Measurements from ENCODE around the gene TBC1D9B. TPM values are rescaled to one million over a fixed set of nuclear protein-coding genes. Genes with fewer than 3 reads are reported as not detected.

TBC1D9B gene
- total RNA-seq, 1 experiment from 2014 or later, result 70.9 TPM

DNA sequence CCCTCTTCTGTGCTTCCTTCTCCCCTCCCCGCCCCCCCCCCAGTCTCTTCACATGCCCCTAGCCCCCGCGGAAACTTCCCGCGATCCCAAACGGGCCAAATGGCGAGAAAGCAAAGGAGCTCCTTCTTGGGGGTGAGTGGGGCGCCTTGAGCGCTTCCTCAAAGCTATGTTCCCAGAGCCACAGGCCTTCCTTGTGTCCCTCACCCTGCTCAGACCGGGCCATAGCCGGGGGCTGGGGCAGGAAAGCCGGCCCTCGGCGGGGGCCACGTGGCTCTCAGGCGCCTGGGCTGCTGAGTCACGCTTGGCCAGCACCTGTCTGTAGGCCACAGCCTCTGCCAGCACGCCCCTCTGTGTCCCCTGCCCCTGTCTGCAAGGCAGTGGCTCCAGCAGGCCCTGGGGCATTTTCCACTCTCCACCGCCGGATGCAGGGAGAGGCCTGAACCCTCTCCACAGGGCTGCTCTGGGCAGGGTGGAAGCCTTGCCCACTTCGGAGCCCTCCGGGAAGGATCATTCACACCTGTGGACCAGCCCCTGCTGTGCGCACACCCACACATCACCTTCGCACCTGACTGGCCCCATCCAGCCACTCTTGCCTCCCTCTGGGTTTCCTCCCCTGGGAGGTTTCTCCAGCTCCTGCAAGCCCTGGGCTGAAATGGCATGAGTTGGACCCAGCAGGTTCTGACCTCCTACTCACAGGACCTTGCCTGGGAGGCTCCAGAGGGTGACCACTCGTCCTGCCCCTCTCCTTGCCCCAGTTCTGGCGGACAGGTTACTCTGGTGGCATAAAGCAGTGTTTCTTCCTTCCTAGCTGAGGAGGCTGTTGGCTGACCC, 88.2 kb downstream of the TBC1D9B start (continued):
- TF ChIP-seq, protein P1, sequence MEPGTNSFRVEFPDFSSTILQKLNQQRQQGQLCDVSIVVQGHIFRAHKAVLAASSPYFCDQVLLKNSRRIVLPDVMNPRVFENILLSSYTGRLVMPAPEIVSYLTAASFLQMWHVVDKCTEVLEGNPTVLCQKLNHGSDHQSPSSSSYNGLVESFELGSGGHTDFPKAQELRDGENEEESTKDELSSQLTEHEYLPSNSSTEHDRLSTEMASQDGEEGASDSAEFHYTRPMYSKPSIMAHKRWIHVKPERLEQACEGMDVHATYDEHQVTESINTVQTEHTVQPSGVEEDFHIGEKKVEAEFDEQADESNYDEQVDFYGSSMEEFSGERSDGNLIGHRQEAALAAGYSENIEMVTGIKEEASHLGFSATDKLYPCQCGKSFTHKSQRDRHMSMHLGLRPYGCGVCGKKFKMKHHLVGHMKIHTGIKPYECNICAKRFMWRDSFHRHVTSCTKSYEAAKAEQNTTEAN (CRISPR knock-in tag; IDR thresholded peaks at IDR 0.05), result no peak
- no peak for TF ChIP-seq JUN (CRISPR knock-in tag; IDR thresholded peaks at IDR 0.05)
- no peak for TF ChIP-seq ZNF671 (CRISPR knock-in tag; IDR thresholded peaks at IDR 0.05)
- peak; percentile 68; the same call in 1 of the 2 replicates for TF ChIP-seq TP53 (CRISPR knock-in tag; IDR thresholded peaks at IDR 0.05)
- TF ChIP-seq, protein P2, sequence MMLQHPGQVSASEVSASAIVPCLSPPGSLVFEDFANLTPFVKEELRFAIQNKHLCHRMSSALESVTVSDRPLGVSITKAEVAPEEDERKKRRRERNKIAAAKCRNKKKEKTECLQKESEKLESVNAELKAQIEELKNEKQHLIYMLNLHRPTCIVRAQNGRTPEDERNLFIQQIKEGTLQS (CRISPR knock-in tag; conservative IDR thresholded peaks at IDR 0.05), result no peak
- TF ChIP-seq, protein P3, sequence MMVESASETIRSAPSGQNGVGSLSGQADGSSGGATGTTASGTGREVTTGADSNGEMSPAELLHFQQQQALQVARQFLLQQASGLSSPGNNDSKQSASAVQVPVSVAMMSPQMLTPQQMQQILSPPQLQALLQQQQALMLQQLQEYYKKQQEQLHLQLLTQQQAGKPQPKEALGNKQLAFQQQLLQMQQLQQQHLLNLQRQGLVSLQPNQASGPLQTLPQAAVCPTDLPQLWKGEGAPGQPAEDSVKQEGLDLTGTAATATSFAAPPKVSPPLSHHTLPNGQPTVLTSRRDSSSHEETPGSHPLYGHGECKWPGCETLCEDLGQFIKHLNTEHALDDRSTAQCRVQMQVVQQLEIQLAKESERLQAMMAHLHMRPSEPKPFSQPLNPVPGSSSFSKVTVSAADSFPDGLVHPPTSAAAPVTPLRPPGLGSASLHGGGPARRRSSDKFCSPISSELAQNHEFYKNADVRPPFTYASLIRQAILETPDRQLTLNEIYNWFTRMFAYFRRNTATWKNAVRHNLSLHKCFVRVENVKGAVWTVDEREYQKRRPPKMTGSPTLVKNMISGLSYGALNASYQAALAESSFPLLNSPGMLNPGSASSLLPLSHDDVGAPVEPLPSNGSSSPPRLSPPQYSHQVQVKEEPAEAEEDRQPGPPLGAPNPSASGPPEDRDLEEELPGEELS (CRISPR knock-in tag; IDR thresholded peaks at IDR 0.05), result peak; percentile 90
- 0 out of 2 replicates have a peak, but pooled peaks have one; percentile 24 for TF ChIP-seq ZNF219 (CRISPR knock-in tag; IDR thresholded peaks at IDR 0.05; ENCODE audit: borderline replicate concordance)
- TF ChIP-seq, protein P4, sequence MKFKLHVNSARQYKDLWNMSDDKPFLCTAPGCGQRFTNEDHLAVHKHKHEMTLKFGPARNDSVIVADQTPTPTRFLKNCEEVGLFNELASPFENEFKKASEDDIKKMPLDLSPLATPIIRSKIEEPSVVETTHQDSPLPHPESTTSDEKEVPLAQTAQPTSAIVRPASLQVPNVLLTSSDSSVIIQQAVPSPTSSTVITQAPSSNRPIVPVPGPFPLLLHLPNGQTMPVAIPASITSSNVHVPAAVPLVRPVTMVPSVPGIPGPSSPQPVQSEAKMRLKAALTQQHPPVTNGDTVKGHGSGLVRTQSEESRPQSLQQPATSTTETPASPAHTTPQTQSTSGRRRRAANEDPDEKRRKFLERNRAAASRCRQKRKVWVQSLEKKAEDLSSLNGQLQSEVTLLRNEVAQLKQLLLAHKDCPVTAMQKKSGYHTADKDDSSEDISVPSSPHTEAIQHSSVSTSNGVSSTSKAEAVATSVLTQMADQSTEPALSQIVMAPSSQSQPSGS (CRISPR knock-in tag; IDR thresholded peaks at IDR 0.05; ENCODE audit: borderline replicate concordance, low read depth), result no peak
- TF ChIP-seq PRRX2 (CRISPR knock-in tag; IDR thresholded peaks at IDR 0.05), result no peak
- TF ChIP-seq, protein P5, sequence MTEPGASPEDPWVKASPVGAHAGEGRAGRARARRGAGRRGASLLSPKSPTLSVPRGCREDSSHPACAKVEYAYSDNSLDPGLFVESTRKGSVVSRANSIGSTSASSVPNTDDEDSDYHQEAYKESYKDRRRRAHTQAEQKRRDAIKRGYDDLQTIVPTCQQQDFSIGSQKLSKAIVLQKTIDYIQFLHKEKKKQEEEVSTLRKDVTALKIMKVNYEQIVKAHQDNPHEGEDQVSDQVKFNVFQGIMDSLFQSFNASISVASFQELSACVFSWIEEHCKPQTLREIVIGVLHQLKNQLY (CRISPR knock-in tag; IDR thresholded peaks at IDR 0.05), result peak; percentile 55; the same call in 1 of the 2 replicates
- no peak for TF ChIP-seq RELA (CRISPR knock-in tag; IDR thresholded peaks at IDR 0.05; ENCODE audit: borderline replicate concordance)
- TF ChIP-seq NFATC4 (CRISPR knock-in tag; IDR thresholded peaks at IDR 0.05), result no peak
- TF ChIP-seq SOX15 (CRISPR knock-in tag; IDR thresholded peaks at IDR 0.05), result no peak
- TF ChIP-seq, protein P6, sequence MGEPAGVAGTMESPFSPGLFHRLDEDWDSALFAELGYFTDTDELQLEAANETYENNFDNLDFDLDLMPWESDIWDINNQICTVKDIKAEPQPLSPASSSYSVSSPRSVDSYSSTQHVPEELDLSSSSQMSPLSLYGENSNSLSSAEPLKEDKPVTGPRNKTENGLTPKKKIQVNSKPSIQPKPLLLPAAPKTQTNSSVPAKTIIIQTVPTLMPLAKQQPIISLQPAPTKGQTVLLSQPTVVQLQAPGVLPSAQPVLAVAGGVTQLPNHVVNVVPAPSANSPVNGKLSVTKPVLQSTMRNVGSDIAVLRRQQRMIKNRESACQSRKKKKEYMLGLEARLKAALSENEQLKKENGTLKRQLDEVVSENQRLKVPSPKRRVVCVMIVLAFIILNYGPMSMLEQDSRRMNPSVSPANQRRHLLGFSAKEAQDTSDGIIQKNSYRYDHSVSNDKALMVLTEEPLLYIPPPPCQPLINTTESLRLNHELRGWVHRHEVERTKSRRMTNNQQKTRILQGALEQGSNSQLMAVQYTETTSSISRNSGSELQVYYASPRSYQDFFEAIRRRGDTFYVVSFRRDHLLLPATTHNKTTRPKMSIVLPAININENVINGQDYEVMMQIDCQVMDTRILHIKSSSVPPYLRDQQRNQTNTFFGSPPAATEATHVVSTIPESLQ (CRISPR knock-in tag; IDR thresholded peaks at IDR 0.05), result no peak
- TF ChIP-seq, protein P7, sequence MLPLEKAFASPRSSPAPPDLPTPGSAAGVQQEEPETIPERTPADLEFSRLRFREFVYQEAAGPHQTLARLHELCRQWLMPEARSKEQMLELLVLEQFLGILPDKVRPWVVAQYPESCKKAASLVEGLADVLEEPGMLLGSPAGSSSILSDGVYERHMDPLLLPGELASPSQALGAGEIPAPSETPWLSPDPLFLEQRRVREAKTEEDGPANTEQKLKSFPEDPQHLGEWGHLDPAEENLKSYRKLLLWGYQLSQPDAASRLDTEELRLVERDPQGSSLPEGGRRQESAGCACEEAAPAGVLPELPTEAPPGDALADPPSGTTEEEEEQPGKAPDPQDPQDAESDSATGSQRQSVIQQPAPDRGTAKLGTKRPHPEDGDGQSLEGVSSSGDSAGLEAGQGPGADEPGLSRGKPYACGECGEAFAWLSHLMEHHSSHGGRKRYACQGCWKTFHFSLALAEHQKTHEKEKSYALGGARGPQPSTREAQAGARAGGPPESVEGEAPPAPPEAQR (CRISPR knock-in tag; IDR thresholded peaks at IDR 0.05), result no peak
- TF ChIP-seq NR3C1 (CRISPR knock-in tag; conservative IDR thresholded peaks at IDR 0.05; ENCODE audit: low read depth), result no peak
- no peak for TF ChIP-seq TEAD4 (CRISPR knock-in tag; IDR thresholded peaks at IDR 0.05)
- TF ChIP-seq, protein P8, sequence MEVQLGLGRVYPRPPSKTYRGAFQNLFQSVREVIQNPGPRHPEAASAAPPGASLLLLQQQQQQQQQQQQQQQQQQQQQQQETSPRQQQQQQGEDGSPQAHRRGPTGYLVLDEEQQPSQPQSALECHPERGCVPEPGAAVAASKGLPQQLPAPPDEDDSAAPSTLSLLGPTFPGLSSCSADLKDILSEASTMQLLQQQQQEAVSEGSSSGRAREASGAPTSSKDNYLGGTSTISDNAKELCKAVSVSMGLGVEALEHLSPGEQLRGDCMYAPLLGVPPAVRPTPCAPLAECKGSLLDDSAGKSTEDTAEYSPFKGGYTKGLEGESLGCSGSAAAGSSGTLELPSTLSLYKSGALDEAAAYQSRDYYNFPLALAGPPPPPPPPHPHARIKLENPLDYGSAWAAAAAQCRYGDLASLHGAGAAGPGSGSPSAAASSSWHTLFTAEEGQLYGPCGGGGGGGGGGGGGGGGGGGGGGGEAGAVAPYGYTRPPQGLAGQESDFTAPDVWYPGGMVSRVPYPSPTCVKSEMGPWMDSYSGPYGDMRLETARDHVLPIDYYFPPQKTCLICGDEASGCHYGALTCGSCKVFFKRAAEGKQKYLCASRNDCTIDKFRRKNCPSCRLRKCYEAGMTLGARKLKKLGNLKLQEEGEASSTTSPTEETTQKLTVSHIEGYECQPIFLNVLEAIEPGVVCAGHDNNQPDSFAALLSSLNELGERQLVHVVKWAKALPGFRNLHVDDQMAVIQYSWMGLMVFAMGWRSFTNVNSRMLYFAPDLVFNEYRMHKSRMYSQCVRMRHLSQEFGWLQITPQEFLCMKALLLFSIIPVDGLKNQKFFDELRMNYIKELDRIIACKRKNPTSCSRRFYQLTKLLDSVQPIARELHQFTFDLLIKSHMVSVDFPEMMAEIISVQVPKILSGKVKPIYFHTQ (CRISPR knock-in tag; IDR thresholded peaks at IDR 0.05), result no peak
- TF ChIP-seq FOXJ3 (CRISPR knock-in tag; IDR thresholded peaks at IDR 0.05; ENCODE audit: borderline replicate concordance), result no peak
- TF ChIP-seq EMX1 (CRISPR knock-in tag; IDR thresholded peaks at IDR 0.05), result no peak
- TF ChIP-seq KAT7 (CRISPR knock-in tag; IDR thresholded peaks at IDR 0.05; ENCODE audit: borderline replicate concordance), result no peak
